Panc1 (cell line): ENCODE data around the gene GCNA. TPM values are rescaled to one million over a fixed set of nuclear protein-coding genes. Genes with fewer than 3 reads are reported as not detected.

ENCODE experiments used
- ATAC-seq: fragments of 200-7000 bp; cut with Tn5 transposase; 2 replicates; pipeline ENCODE4 v1.9.1; 2020; ENCODE audit warnings: mild to moderate bottlenecking, moderate library complexity
- BruUV-seq: library from RNA; stranded (reverse); fragments of 400-500 nt; replicated peaks from 2 replicates; lab custom pipeline; 2021; lab: Mats Ljungman, UMichigan
- CTCF ChIA-PET: fragments of 300-600 bp; sonication (Branson Sonifier 250); formaldehyde crosslinking; loops from one replicate; lab custom pipeline; 2022; ENCODE audit warnings: antibody characterized with exemption; lab: Charles Lee
- POLR2A ChIA-PET: fragments of 300-600 bp; sonication (Branson Sonifier 250); formaldehyde crosslinking; loops from one replicate; lab custom pipeline; 2022; ENCODE audit warnings: antibody characterized with exemption; lab: Charles Lee
- DNase-seq: peaks from one replicate; pipeline ENCODE4 v3.0.0-alpha.2; 2010; ENCODE audit warnings: low read depth, low spot score
- H3K27ac ChIP-seq: 2 replicates; pipeline ENCODE4 v1.5.1; 2011; ENCODE audit warnings: mild to moderate bottlenecking, low read length, inconsistent platforms
- H3K27me3 ChIP-seq: fragments of 200-500 bp; sonication (Bioruptor generic); 2 replicates; pipeline ENCODE4 v1.6.0; 2014; ENCODE audit warnings: low read length, inconsistent platforms; ENCODE audit not compliant: control insufficient read depth, insufficient read depth
- H3K36me3 ChIP-seq: fragments of 200-500 bp; sonication (Bioruptor generic); 2 replicates; pipeline ENCODE4 v1.5.1; 2014; ENCODE audit warnings: inconsistent platforms, mild to moderate bottlenecking, low read length, moderate library complexity; ENCODE audit not compliant: control insufficient read depth, insufficient read depth
- H3K4me1 ChIP-seq: 2 replicates; pipeline ENCODE4 v1.5.1; 2011; ENCODE audit warnings: inconsistent platforms, mild to moderate bottlenecking, low read length, moderate library complexity; ENCODE audit not compliant: control insufficient read depth, insufficient read depth
- H3K4me3 ChIP-seq, 2 experiments: 2 replicates each; pipeline ENCODE4 v1.5.1; 2011 to 2012; ENCODE audit warnings: low read depth in 2 of 2, low read length in 2 of 2, mild to moderate bottlenecking in 2 of 2, inconsistent platforms in 1 of 2, moderate library complexity in 1 of 2
- H3K9me3 ChIP-seq: fragments of 200-500 bp; sonication (Bioruptor generic); 2 replicates; pipeline ENCODE4 v1.5.1; 2014; ENCODE audit warnings: low read depth, mild to moderate bottlenecking, inconsistent platforms, low read length, moderate library complexity; ENCODE audit not compliant: control insufficient read depth, insufficient read depth
- POLR2AphosphoS5 ChIP-seq: IDR thresholded peaks from 2 replicates; pipeline ENCODE4 v1.6.1; 2012; ENCODE audit warnings: mild to moderate bottlenecking, low read depth, low read length, moderate library complexity
- SIN3A ChIP-seq: IDR thresholded peaks from 2 replicates; pipeline ENCODE4 v1.6.1; 2012; ENCODE audit warnings: low read depth, mild to moderate bottlenecking, low read length, moderate library complexity, borderline replicate concordance; ENCODE audit not compliant: insufficient read depth
- TCF7L2 ChIP-seq: IDR thresholded peaks from 2 replicates; pipeline ENCODE4 v1.6.1; 2011; ENCODE audit warnings: mild to moderate bottlenecking, low read depth, low read length, inconsistent platforms
- in situ Hi-C: cut with HindIII; loops from 2 replicates; pipeline ENCODE4 v1.10.0; 2016; ENCODE audit warnings: low sequenced_read_pairs, low pct_unique_long_range_greater_than_20kb
- intact Hi-C: fragments of 100-400 bp; cut with micrococcal nuclease; formaldehyde crosslinking; loops from one replicate; pipeline ENCODE4 v1.10.0; 2022; ENCODE audit not compliant: unreplicated experiment
- total RNA-seq: library from RNA; stranded (reverse); gene quantifications from one replicate; pipeline ENCODE4 v1.2.1, GENCODE V29; 2021; ENCODE audit not compliant: unreplicated experiment
- TF ChIP-seq, protein P1 (sequence below): fragments of 450-650 bp; IDR thresholded peaks from 2 replicates; pipeline ENCODE4 v1.5.1; 2017; ENCODE audit warnings: mild to moderate bottlenecking
- TF ChIP-seq, protein P2 (sequence below), 2 experiments: IDR thresholded peaks; 2 replicates each; pipeline ENCODE4 v1.6.1; 2011 to 2012; ENCODE audit warnings: low read depth in 2 of 2, control low read depth in 1 of 2, low read length in 1 of 2, mild to moderate bottlenecking in 1 of 2, moderate library complexity in 1 of 2; ENCODE audit not compliant: insufficient read depth in 1 of 2

The GCNA gene
- total RNA-seq, 1 experiment from 2014 or later: 4.0 TPM

GRCh38 chrX:71625471-71625870 lies 47.2 kb downstream of the GCNA start:
- TF ChIP-seq SIN3A (no peak), TCF7L2 (no peak), POLR2AphosphoS5 (no peak)
- TF ChIP-seq, protein P1, sequence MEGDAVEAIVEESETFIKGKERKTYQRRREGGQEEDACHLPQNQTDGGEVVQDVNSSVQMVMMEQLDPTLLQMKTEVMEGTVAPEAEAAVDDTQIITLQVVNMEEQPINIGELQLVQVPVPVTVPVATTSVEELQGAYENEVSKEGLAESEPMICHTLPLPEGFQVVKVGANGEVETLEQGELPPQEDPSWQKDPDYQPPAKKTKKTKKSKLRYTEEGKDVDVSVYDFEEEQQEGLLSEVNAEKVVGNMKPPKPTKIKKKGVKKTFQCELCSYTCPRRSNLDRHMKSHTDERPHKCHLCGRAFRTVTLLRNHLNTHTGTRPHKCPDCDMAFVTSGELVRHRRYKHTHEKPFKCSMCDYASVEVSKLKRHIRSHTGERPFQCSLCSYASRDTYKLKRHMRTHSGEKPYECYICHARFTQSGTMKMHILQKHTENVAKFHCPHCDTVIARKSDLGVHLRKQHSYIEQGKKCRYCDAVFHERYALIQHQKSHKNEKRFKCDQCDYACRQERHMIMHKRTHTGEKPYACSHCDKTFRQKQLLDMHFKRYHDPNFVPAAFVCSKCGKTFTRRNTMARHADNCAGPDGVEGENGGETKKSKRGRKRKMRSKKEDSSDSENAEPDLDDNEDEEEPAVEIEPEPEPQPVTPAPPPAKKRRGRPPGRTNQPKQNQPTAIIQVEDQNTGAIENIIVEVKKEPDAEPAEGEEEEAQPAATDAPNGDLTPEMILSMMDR: no peak
- TF ChIP-seq, protein P2, sequence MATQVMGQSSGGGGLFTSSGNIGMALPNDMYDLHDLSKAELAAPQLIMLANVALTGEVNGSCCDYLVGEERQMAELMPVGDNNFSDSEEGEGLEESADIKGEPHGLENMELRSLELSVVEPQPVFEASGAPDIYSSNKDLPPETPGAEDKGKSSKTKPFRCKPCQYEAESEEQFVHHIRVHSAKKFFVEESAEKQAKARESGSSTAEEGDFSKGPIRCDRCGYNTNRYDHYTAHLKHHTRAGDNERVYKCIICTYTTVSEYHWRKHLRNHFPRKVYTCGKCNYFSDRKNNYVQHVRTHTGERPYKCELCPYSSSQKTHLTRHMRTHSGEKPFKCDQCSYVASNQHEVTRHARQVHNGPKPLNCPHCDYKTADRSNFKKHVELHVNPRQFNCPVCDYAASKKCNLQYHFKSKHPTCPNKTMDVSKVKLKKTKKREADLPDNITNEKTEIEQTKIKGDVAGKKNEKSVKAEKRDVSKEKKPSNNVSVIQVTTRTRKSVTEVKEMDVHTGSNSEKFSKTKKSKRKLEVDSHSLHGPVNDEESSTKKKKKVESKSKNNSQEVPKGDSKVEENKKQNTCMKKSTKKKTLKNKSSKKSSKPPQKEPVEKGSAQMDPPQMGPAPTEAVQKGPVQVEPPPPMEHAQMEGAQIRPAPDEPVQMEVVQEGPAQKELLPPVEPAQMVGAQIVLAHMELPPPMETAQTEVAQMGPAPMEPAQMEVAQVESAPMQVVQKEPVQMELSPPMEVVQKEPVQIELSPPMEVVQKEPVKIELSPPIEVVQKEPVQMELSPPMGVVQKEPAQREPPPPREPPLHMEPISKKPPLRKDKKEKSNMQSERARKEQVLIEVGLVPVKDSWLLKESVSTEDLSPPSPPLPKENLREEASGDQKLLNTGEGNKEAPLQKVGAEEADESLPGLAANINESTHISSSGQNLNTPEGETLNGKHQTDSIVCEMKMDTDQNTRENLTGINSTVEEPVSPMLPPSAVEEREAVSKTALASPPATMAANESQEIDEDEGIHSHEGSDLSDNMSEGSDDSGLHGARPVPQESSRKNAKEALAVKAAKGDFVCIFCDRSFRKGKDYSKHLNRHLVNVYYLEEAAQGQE (IDR thresholded peaks at IDR 0.05; ENCODE audit: insufficient read depth in 1 of 2, low read depth in 2 of 2, low read length in 1 of 2): no peak
- no peak for ATAC-seq
- no peaks in the 10 kb centered on the region for H3K27me3 ChIP-seq
- no peak overlapping the region for H3K27ac ChIP-seq
- no peak for DNase-seq
- ChIA-PET POLR2A (no interaction called here), CTCF (no interaction called here)
- BruUV-seq: no TSS peak
- H3K36me3 ChIP-seq: no peaks in the 10 kb centered on the region
- H3K9me3 ChIP-seq: no peaks in the 10 kb centered on the region
- intact Hi-C loops: no loop called here
- in situ Hi-C loops: no loop called here
- H3K4me3 ChIP-seq: no peak overlapping the region
- no peaks in the 10 kb centered on the region; the same call in 1 of the 2 replicates for H3K4me1 ChIP-seq

- no TSS peak for BruUV-seq
- CTCF ChIA-PET: no interaction called here
- H3K4me3 ChIP-seq: no peak overlapping the region
Observed at GRCh38 chrX:71626576-71626975, 48.3 kb downstream of the GCNA start.

More at GRCh38 chrX:71626576-71626975, 48.3 kb downstream of the GCNA start:
- H3K27ac ChIP-seq: no peak overlapping the region
- DNase-seq (no peak), ATAC-seq (no peak)
- intact Hi-C loops (no loop called here), in situ Hi-C loops (no loop called here)
- H3K9me3 ChIP-seq: no peaks in the 10 kb centered on the region
- TF ChIP-seq TCF7L2 (no peak), POLR2AphosphoS5 (no peak), SIN3A (no peak)
- TF ChIP-seq, protein P1: no peak
- TF ChIP-seq, protein P2 (IDR thresholded peaks at IDR 0.05; ENCODE audit: insufficient read depth in 1 of 2, low read depth in 2 of 2, low read length in 1 of 2): no peak
- no peaks in the 10 kb centered on the region for H3K27me3 ChIP-seq
- no peaks in the 10 kb centered on the region for H3K36me3 ChIP-seq
- POLR2A ChIA-PET: no interaction called here
- H3K4me1 ChIP-seq: no peaks in the 10 kb centered on the region; the same call in 1 of the 2 replicates
